H9 (cell line): ENCODE measurements around the gene JAGN1. TPM values are rescaled to one million over a fixed set of nuclear protein-coding genes. Genes with fewer than 3 reads are reported as not detected.
A peak's percentile ranks its signal among the peaks of the same experiment; 100 is the strongest.

Experiments
- DNase-seq: peaks from one replicate; pipeline ENCODE4 v3.0.0-alpha.2; 2017
- H2AFZ ChIP-seq: one replicate; pipeline ENCODE4 v1.6.1; 2013; ENCODE audit warnings: mild to moderate bottlenecking, low read length, control low read depth, moderate library complexity
- H2AK5ac ChIP-seq: 2 replicates; pipeline ENCODE4 v1.6.1; 2013; ENCODE audit warnings: low read length, control low read depth, mixed read lengths; ENCODE audit not compliant: insufficient read length
- H2BK120ac ChIP-seq: one replicate; pipeline ENCODE4 v1.6.1; 2013; ENCODE audit warnings: low read depth, mild to moderate bottlenecking, low read length, control low read depth, inconsistent platforms; ENCODE audit not compliant: poor library complexity, severe bottlenecking
- H2BK12ac ChIP-seq: 2 replicates; pipeline ENCODE4 v1.6.1; 2013; ENCODE audit warnings: low read length, control low read depth, mixed read lengths, low read depth; ENCODE audit not compliant: insufficient read length
- H2BK15ac ChIP-seq: 2 replicates; pipeline ENCODE4 v1.6.1; 2013; ENCODE audit warnings: low read depth, low read length, control low read depth
- H2BK20ac ChIP-seq: one replicate; pipeline ENCODE4 v1.6.1; 2013; ENCODE audit warnings: low read depth, mild to moderate bottlenecking, low read length, control low read depth, inconsistent platforms; ENCODE audit not compliant: poor library complexity, severe bottlenecking
- H2BK5ac ChIP-seq: 2 replicates; pipeline ENCODE4 v1.6.1; 2013; ENCODE audit warnings: low read length, control low read depth, mixed read lengths; ENCODE audit not compliant: insufficient read length
- H3K14ac ChIP-seq: 2 replicates; pipeline ENCODE4 v1.6.1; 2013; ENCODE audit warnings: low read length, control low read depth; ENCODE audit not compliant: insufficient read depth
- H3K18ac ChIP-seq: 2 replicates; pipeline ENCODE4 v1.6.1; 2013; ENCODE audit warnings: low read depth, mild to moderate bottlenecking, mixed read lengths, low read length, control low read depth; ENCODE audit not compliant: insufficient read length
- H3K23ac ChIP-seq: 2 replicates; pipeline ENCODE4 v1.6.1; 2013; ENCODE audit warnings: low read length, control low read depth, mixed read lengths, low read depth; ENCODE audit not compliant: insufficient read length
- H3K23me2 ChIP-seq: 2 replicates; pipeline ENCODE4 v1.6.1; 2013; ENCODE audit warnings: low read depth, mild to moderate bottlenecking, mixed read lengths, low read length, control low read depth; ENCODE audit not compliant: insufficient read length, poor library complexity, severe bottlenecking
- H3K27ac ChIP-seq: 2 replicates; pipeline ENCODE4 v1.5.1; 2013; ENCODE audit warnings: low read length, control low read depth, mixed read lengths, low read depth; ENCODE audit not compliant: insufficient read length
- H3K27me3 ChIP-seq: 2 replicates; pipeline ENCODE4 v1.6.1; 2013; ENCODE audit warnings: low read length, control low read depth, inconsistent platforms; ENCODE audit not compliant: insufficient read depth
- H3K4ac ChIP-seq: 2 replicates; pipeline ENCODE4 v1.6.1; 2013; ENCODE audit warnings: low read depth, mild to moderate bottlenecking, control low read depth, inconsistent platforms, low read length, moderate library complexity
- H3K4me1 ChIP-seq: 2 replicates; pipeline ENCODE4 v1.6.1; 2013; ENCODE audit warnings: low read length, control low read depth, inconsistent platforms; ENCODE audit not compliant: insufficient read depth
- H3K4me2 ChIP-seq: 2 replicates; pipeline ENCODE4 v1.6.1; 2013; ENCODE audit warnings: low read length, control low read depth, mixed read lengths; ENCODE audit not compliant: insufficient read length, insufficient read depth
- H3K56ac ChIP-seq: 2 replicates; pipeline ENCODE4 v1.6.1; 2013; ENCODE audit warnings: low read depth, mild to moderate bottlenecking, mixed read lengths, low read length, control low read depth; ENCODE audit not compliant: insufficient read length
- H3K79me1 ChIP-seq: 2 replicates; pipeline ENCODE4 v1.6.1; 2013; ENCODE audit warnings: low read depth, mild to moderate bottlenecking, moderate library complexity, low read length, control low read depth, inconsistent platforms; ENCODE audit not compliant: insufficient read depth, poor library complexity, severe bottlenecking
- H3K79me2 ChIP-seq: 2 replicates; pipeline ENCODE4 v1.6.1; 2013; ENCODE audit warnings: low read length, control low read depth, inconsistent platforms; ENCODE audit not compliant: insufficient read depth
- H3K9ac ChIP-seq: 2 replicates; pipeline ENCODE4 v1.6.1; 2013; ENCODE audit warnings: low read length, control low read depth, mixed read lengths; ENCODE audit not compliant: insufficient read length; ENCODE audit errors: extremely low read depth
- H3K9me3 ChIP-seq: one replicate; pipeline ENCODE4 v1.6.1; 2013; ENCODE audit warnings: low read depth, low read length, inconsistent platforms; ENCODE audit not compliant: control insufficient read depth
- H3T11ph ChIP-seq: one replicate; pipeline ENCODE4 v1.6.1; 2013; ENCODE audit warnings: mild to moderate bottlenecking, low read length, control low read depth, inconsistent platforms
- H4K20me1 ChIP-seq: one replicate; pipeline ENCODE4 v1.6.1; 2013; ENCODE audit not compliant: control insufficient read depth, insufficient read length, insufficient read depth
- H4K5ac ChIP-seq: 2 replicates; pipeline ENCODE4 v1.6.1; 2013; ENCODE audit warnings: low read depth, mild to moderate bottlenecking, mixed read lengths, low read length, control low read depth; ENCODE audit not compliant: insufficient read length
- H4K8ac ChIP-seq: replicated peaks from 2 replicates; pipeline ENCODE4 v1.6.1; 2013; ENCODE audit warnings: low read length, control low read depth, mixed read lengths, low read depth; ENCODE audit not compliant: insufficient read length
- H4K91ac ChIP-seq: 2 replicates; pipeline ENCODE4 v1.6.1; 2013; ENCODE audit warnings: low read depth, mild to moderate bottlenecking, moderate library complexity, mixed read lengths, low read length, control low read depth; ENCODE audit not compliant: insufficient read length
- H3K27ac Mint-ChIP-seq, 3 experiments: 2 replicates in 2 of 3; 3 replicates in 1 of 3; pipeline ENCODE4 v1.8.0; 2020 to 2021; ENCODE audit warnings: mixed read lengths in 3 of 3, mild to moderate bottlenecking in 1 of 3, moderate library complexity in 1 of 3
- H3K27me3 Mint-ChIP-seq: 2 replicates; pipeline ENCODE4 v1.8.0; 2021; ENCODE audit warnings: low read depth, mild to moderate bottlenecking, moderate library complexity, mixed read lengths
- H3K36me3 Mint-ChIP-seq, 3 experiments: 2 replicates in 2 of 3; 3 replicates in 1 of 3; pipeline ENCODE4 v1.8.0; 2020 to 2021; ENCODE audit warnings: low read depth in 3 of 3, mixed read lengths in 3 of 3; ENCODE audit not compliant: insufficient read depth in 1 of 3
- H3K4me1 Mint-ChIP-seq, 2 experiments: 2 replicates each; pipeline ENCODE4 v1.8.0; 2020; ENCODE audit warnings: mixed read lengths in 2 of 2
- H3K4me3 Mint-ChIP-seq, 2 experiments: 2 replicates in 1 of 2; 3 replicates in 1 of 2; pipeline ENCODE4 v1.8.0; 2020 to 2021; ENCODE audit warnings: mild to moderate bottlenecking in 2 of 2, mixed read lengths in 2 of 2, moderate library complexity in 1 of 2
- H3K9me3 Mint-ChIP-seq, 2 experiments: 2 replicates in 1 of 2; 3 replicates in 1 of 2; pipeline ENCODE4 v1.8.0; 2020; ENCODE audit warnings: mild to moderate bottlenecking in 2 of 2, mixed read lengths in 2 of 2, moderate library complexity in 1 of 2
- CTCF ChIP-seq: fragments of 200-600 bp; sonication (generic); conservative IDR thresholded peaks from 3 replicates; pipeline ENCODE4 v1.8.0; 2021; ENCODE audit warnings: antibody characterized with exemption, mild to moderate bottlenecking
- WGBS: extraction: QIAGEN DNeasy Blood & Tissue Kit; methylation state at CpG from one replicate; pipeline ENCODE4 v1.1.7; 2013; ENCODE audit warnings: missing lambda C conversion rate, low lambda C conversion rate, mixed read lengths; ENCODE audit not compliant: insufficient read length; ENCODE audit errors: extremely low coverage; 5-methylcytosine and 5-hydroxymethylcytosine counted together
- total RNA-seq: library from RNA; stranded (reverse); gene quantifications from 2 replicates; pipeline ENCODE4 v1.2.1, GENCODE V29; 2021

The JAGN1 gene
- total RNA-seq, 1 experiment from 2014 or later = 33.5 TPM

DNA sequence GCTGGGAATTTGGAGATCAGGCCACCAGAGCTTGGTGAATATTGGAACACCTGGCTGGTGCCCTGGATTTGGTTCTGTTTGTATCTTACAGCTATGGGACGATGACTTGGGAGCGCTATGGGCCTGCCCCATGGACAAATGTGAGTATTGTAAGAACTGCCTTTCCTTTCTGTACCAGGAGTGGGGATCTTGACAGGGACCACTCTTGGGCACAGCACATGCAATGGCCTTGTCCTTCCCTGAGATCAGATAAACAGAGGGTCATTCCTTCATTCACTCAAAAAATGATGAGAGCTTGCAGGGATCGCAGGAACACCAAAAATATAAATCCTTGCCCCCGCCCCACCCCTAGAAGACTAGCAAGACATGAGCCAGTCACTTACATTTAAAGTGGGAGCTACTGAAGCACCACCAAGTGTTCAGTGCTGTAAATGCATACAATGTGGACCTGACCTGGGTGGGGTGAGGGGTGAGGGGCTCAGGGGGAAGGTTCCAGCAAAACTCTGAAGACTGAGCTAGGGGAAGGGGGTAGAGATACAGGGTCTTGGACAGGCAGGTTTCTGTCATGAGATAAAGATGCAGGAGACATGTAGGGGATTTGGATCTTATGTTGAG lies 40.5 kb downstream of the JAGN1 start:
- H3K27me3 Mint-ChIP-seq = peaks cover 5% of the 10 kb centered on the region
- H3K56ac ChIP-seq = no peak overlapping the region
- no peak overlapping the region for H3K27ac Mint-ChIP-seq
- no peak overlapping the region for H4K5ac ChIP-seq
- H3K79me2 ChIP-seq = no peaks in the 10 kb centered on the region
- DNase-seq = no peak
- H4K20me1 ChIP-seq = no peaks in the 10 kb centered on the region
- no peak overlapping the region for H2BK12ac ChIP-seq
- peaks cover 7% of the 10 kb centered on the region for H3K23me2 ChIP-seq
- H3K79me1 ChIP-seq = no peaks in the 10 kb centered on the region
- H2BK20ac ChIP-seq = no peak overlapping the region
- no peak overlapping the region for H3K23ac ChIP-seq
- no peak overlapping the region for H3K4ac ChIP-seq
- H3K36me3 Mint-ChIP-seq = peaks cover 5 to 16% (median 13%) of the 10 kb centered on the region in 3 experiments; a peak in 6 of 7 replicates
- H2AK5ac ChIP-seq = no peak overlapping the region
- H4K91ac ChIP-seq = no peak overlapping the region
- H3K27ac ChIP-seq = no peak overlapping the region
- H3K14ac ChIP-seq = no peak overlapping the region
- no peak overlapping the region for H3T11ph ChIP-seq
- H3K4me2 ChIP-seq = no peak overlapping the region
- no peaks in the 10 kb centered on the region for H3K9me3 ChIP-seq
- no peak overlapping the region for H2AFZ ChIP-seq
- H3K9me3 Mint-ChIP-seq = peaks cover 0 to 4% of the 10 kb centered on the region in 2 experiments; a peak in 1 of 5 replicates
- H3K18ac ChIP-seq = no peak overlapping the region
- no peak overlapping the region for H2BK15ac ChIP-seq
- WGBS = no CpG with 5 or more reads among the region's 4 CpGs
- H4K8ac ChIP-seq = no peak overlapping the region
- H3K4me1 Mint-ChIP-seq = peaks cover 10 to 14% of the 10 kb centered on the region in 2 experiments
- H3K27me3 ChIP-seq = no peaks in the 10 kb centered on the region
- no peaks in the 10 kb centered on the region; the same call in 1 of the 2 replicates for H3K4me1 ChIP-seq
- H2BK5ac ChIP-seq = no peak overlapping the region
- peak; percentile 19; the same call in 2 of the 3 replicates for TF ChIP-seq CTCF
- no peak overlapping the region for H2BK120ac ChIP-seq
- no peak overlapping the region for H3K9ac ChIP-seq
- H3K4me3 Mint-ChIP-seq = peak overlapping the region in 1 of 2 experiments; percentile 23; a peak in 1 of 5 replicates
